HFF-Myc (cell line): ENCODE results near the gene CALCOCO1.

Experiments
- DNase-seq: peaks from one replicate; pipeline ENCODE4 v3.0.0-alpha.2; 2011; ENCODE audit warnings: low read depth; ENCODE audit errors: extremely low read depth
- H3K4me3 ChIP-seq: replicated peaks from 2 replicates; pipeline ENCODE4 v1.5.1; 2011; ENCODE audit warnings: low read depth, mild to moderate bottlenecking, control low read depth, low read length
- TF ChIP-seq, protein P1 (sequence below): IDR thresholded peaks from 2 replicates; pipeline ENCODE4 v1.5.1; 2012; ENCODE audit warnings: mild to moderate bottlenecking, low read depth, low read length, control low read depth; ENCODE audit errors: missing control alignments

Gene CALCOCO1

GRCh38 chr12:53752192-53752601 lies 24.9 kb upstream of the CALCOCO1 start:
- no peak for DNase-seq
- no peak overlapping the region for H3K4me3 ChIP-seq
- TF ChIP-seq, protein P1, sequence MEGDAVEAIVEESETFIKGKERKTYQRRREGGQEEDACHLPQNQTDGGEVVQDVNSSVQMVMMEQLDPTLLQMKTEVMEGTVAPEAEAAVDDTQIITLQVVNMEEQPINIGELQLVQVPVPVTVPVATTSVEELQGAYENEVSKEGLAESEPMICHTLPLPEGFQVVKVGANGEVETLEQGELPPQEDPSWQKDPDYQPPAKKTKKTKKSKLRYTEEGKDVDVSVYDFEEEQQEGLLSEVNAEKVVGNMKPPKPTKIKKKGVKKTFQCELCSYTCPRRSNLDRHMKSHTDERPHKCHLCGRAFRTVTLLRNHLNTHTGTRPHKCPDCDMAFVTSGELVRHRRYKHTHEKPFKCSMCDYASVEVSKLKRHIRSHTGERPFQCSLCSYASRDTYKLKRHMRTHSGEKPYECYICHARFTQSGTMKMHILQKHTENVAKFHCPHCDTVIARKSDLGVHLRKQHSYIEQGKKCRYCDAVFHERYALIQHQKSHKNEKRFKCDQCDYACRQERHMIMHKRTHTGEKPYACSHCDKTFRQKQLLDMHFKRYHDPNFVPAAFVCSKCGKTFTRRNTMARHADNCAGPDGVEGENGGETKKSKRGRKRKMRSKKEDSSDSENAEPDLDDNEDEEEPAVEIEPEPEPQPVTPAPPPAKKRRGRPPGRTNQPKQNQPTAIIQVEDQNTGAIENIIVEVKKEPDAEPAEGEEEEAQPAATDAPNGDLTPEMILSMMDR = no peak

- no peak for DNase-seq
- peak within 1 kb of the TSS; percentile 41 for H3K4me3 ChIP-seq
- TF ChIP-seq, protein P1 = no peak
These were observed 24.3 kb upstream of the CALCOCO1 start, which contains the start of gene CISTR for GRCh38 chr12:53751336-53752191. Gene CISTR, minus strand, starts transcription at chr12:53751979.

DNA sequence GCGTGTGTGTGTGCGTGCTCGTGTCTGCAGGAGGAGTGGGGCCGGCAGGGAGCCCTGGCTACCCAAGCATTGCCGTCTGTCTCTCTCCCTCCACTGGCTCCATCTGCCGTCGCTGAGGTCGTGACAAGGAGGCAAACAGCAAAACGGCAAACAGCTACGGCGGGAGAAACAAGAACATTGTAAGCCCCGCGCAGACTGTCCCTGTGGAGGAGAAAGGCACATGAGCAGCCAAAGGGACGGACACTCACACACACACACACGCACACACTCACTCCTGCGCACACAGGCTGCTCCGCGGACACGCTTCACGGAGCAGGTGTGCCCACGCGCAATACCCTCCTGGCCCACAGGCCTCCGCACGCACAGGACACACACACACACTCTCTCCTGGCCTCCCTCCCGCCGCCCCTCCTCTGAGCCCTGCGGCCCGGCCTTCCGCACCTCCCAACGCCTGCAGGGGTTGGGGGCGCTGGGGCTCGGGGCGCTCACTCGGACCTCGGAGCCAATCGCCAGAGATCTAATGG lies 23.6 kb upstream of the CALCOCO1 start:
- no peak for DNase-seq
- peak overlapping the region; percentile 41 for H3K4me3 ChIP-seq
- TF ChIP-seq, protein P1 = no peak

DNA sequence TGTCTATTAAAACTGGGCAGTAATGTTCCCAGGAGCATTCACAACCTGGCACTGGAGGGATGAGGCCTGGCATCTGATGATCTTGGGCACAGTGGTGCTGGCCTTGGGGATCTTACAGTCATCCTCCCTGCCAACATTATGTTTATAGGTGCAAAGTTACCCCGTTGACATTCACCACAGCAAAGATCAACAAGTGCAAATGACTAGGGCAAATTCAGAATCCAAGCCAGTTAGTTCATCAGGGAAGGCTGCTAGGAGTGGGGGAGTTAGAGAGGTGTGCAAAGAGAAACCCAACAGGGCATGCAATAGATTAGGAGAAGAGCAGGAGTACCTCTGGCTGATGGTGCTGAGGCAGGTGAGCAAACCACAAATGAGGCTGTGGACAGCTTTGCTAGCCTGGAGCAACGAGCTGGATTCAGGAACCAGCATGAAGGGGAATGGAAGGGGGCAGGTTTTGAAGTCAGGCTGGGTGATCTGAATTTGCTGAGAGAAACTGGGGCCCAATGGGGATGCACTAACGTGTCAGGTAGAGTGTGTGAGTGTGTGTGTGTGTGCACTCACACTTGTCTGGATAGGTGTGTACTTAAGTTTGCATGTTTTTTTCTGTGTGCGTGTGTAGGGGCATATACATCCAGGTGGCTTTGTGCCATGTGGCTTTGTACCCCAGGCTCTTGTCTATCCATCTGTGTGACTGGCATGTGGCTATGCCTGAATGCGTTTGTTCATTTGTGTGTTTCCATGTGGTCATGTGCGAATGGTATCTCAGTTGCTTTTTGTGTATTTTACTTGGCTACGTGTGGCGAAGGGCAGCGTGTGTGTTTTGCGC lies 22.9 kb upstream of the CALCOCO1 start:
- TF ChIP-seq, protein P1 = no peak
- no peak overlapping the region for H3K4me3 ChIP-seq
- no peak for DNase-seq

- H3K4me3 ChIP-seq = no peak overlapping the region
- DNase-seq = no peak
- TF ChIP-seq, protein P1 = no peak
These were observed 21.0 kb upstream of the CALCOCO1 start for GRCh38 chr12:53748072-53748840.

GRCh38 chr12:53747095-53747494 lies 19.8 kb upstream of the CALCOCO1 start:
- TF ChIP-seq, protein P1 = no peak
- DNase-seq = no peak
- no peak overlapping the region for H3K4me3 ChIP-seq
